GM21526 (cell line): Measurements from ENCODE around the gene WDR75.
"Not testable (repeated sequence)": the region's sequence is repeated elsewhere in the genome, so short reads cannot be mapped to it uniquely, and the experiment has no call there.

Experiments
- ATAC-seq: cut with Tn5 transposase; IDR thresholded peaks from one replicate; pipeline ENCODE4 v1.9.1; 2021; ENCODE audit warnings: moderate library complexity; ENCODE audit not compliant: unreplicated experiment, low FRiP score

The WDR75 gene

GRCh38 chr2:189440947-189441708, at the start of gene WDR75:
WDR75 (plus strand) TSS chr2:189441474; CDS start chr2:189441493, 19 bp downstream.
- ATAC-seq: peak; percentile 90

- ATAC-seq: no peak
These were observed 47.7 kb upstream of the WDR75 start for GRCh38 chr2:189393440-189394111.

- no peak for ATAC-seq
These were observed 46.7 kb upstream of the WDR75 start for GRCh38 chr2:189394525-189394924.

GRCh38 chr2:189402932-189403331, 38.3 kb upstream of the WDR75 start:
- no peak for ATAC-seq

- no peak for ATAC-seq
These were observed 34.6 kb upstream of the WDR75 start for GRCh38 chr2:189406586-189407233.

- no peak for ATAC-seq
These were observed 33.7 kb upstream of the WDR75 start for GRCh38 chr2:189407281-189408209.

GRCh38 chr2:189408294-189408693, 33.0 kb upstream of the WDR75 start:
- ATAC-seq: no peak

- no peak for ATAC-seq
These were observed 32.1 kb upstream of the WDR75 start for GRCh38 chr2:189409131-189409530.

- ATAC-seq: no peak
These were observed 31.6 kb upstream of the WDR75 start for GRCh38 chr2:189409647-189410046.

- no peak for ATAC-seq
These were observed 29.4 kb upstream of the WDR75 start for GRCh38 chr2:189411860-189412259.

GRCh38 chr2:189412330-189412953, 28.8 kb upstream of the WDR75 start:
- peak; percentile 85 for ATAC-seq

GRCh38 chr2:189413249-189413648, 28.0 kb upstream of the WDR75 start:
- no peak for ATAC-seq

- no peak for ATAC-seq
These were observed 19.6 kb upstream of the WDR75 start for GRCh38 chr2:189421644-189422043.

GRCh38 chr2:189424961-189425360, 16.3 kb upstream of the WDR75 start:
- ATAC-seq: no peak

- ATAC-seq: no peak
These were observed 15.6 kb upstream of the WDR75 start for GRCh38 chr2:189425676-189426075.

- no peak for ATAC-seq
These were observed 14.4 kb upstream of the WDR75 start for GRCh38 chr2:189426886-189427285.

- no peak for ATAC-seq
These were observed 13.4 kb upstream of the WDR75 start for GRCh38 chr2:189427872-189428271.

- ATAC-seq: not testable (repeated sequence)
These were observed 10.8 kb upstream of the WDR75 start for GRCh38 chr2:189430448-189430847.

- ATAC-seq: not testable (repeated sequence)
These were observed 5.5 kb upstream of the WDR75 start for GRCh38 chr2:189435803-189436202.

- no peak for ATAC-seq
These were observed 3.3 kb upstream of the WDR75 start for GRCh38 chr2:189437926-189438325.
